OCI-LY7 (cell line): ENCODE results near the gene FAM171A1. TPM values are rescaled to one million over a fixed set of nuclear protein-coding genes. Genes with fewer than 3 reads are reported as not detected.
"Not testable (repeated sequence)": the region's sequence is repeated elsewhere in the genome, so short reads cannot be mapped to it uniquely, and the experiment has no call there.

Experiments used
- BruUV-seq: library from RNA; stranded (reverse); fragments of 400-500 nt; replicated peaks from 2 replicates; lab custom pipeline; 2021; lab: Mats Ljungman, UMichigan
- CTCF ChIA-PET: fragments of 300-600 bp; sonication (Branson Sonifier 250); formaldehyde crosslinking; loops from one replicate; lab custom pipeline; 2022; ENCODE audit warnings: antibody characterized with exemption; ENCODE audit not compliant: unreplicated experiment; lab: Charles Lee
- POLR2A ChIA-PET: fragments of 300-600 bp; sonication (Branson Sonifier 250); formaldehyde crosslinking; loops from one replicate; lab custom pipeline; 2022; ENCODE audit warnings: antibody characterized with exemption; lab: Charles Lee
- DNase-seq: peaks from one replicate; pipeline ENCODE4 v3.0.0-alpha.2; 2015; ENCODE audit warnings: low spot score
- H2AFZ ChIP-seq: fragments of 200-600 bp; sonication (generic), shearing (Covaris generic); 2 replicates; pipeline ENCODE4 v1.6.1; 2014; ENCODE audit warnings: mild to moderate bottlenecking, antibody characterized with exemption, low read length, moderate library complexity
- H3K27ac ChIP-seq: fragments of 200-600 bp; sonication (generic); 2 replicates; pipeline ENCODE4 v1.5.1; 2014; ENCODE audit warnings: mixed run types, low read depth, mild to moderate bottlenecking, moderate library complexity, low read length, inconsistent platforms; ENCODE audit not compliant: poor library complexity, severe bottlenecking
- H3K36me3 ChIP-seq: fragments of 200-600 bp; sonication (generic); 2 replicates; pipeline ENCODE4 v1.6.1; 2014; ENCODE audit warnings: mild to moderate bottlenecking, antibody characterized with exemption, low read length, moderate library complexity, mixed read lengths; ENCODE audit not compliant: insufficient read depth
- H3K4me1 ChIP-seq: fragments of 200-600 bp; sonication (generic); 2 replicates; pipeline ENCODE4 v1.5.1; 2014; ENCODE audit warnings: mild to moderate bottlenecking, low read length; ENCODE audit not compliant: insufficient read depth, poor library complexity, severe bottlenecking
- H3K4me2 ChIP-seq: fragments of 200-600 bp; sonication (generic); 2 replicates; pipeline ENCODE4 v1.6.1; 2014; ENCODE audit warnings: mild to moderate bottlenecking, low read length
- H3K4me3 ChIP-seq: fragments of 200-600 bp; sonication (generic); 2 replicates; pipeline ENCODE4 v1.5.1; 2014; ENCODE audit warnings: mild to moderate bottlenecking, low read depth, low read length; ENCODE audit not compliant: poor library complexity, severe bottlenecking
- H3K79me2 ChIP-seq: fragments of 200-600 bp; sonication (generic); 2 replicates; pipeline ENCODE4 v1.6.1; 2016; ENCODE audit warnings: low read depth, mild to moderate bottlenecking, low read length, moderate library complexity, mixed read lengths; ENCODE audit not compliant: insufficient read depth
- H3K9me2 ChIP-seq: fragments of 200-600 bp; sonication (generic); 2 replicates; pipeline ENCODE4 v1.6.1; 2016; ENCODE audit warnings: mild to moderate bottlenecking, low read length, mixed read lengths; ENCODE audit not compliant: insufficient read depth
- H3K9me3 ChIP-seq: fragments of 200-600 bp; sonication (generic); 2 replicates; pipeline ENCODE4 v1.6.1; 2014; ENCODE audit warnings: mild to moderate bottlenecking, mixed run types, low read length, mixed read lengths
- H4K20me1 ChIP-seq: fragments of 200-600 bp; sonication (generic); 2 replicates; pipeline ENCODE4 v1.6.1; 2014; ENCODE audit warnings: mild to moderate bottlenecking, antibody characterized with exemption, low read length, moderate library complexity, mixed read lengths; ENCODE audit not compliant: insufficient read depth
- EZH2phosphoT487 ChIP-seq: fragments of 200-600 bp; sonication (generic); IDR thresholded peaks from 2 replicates; pipeline ENCODE4 v1.6.1; 2018; ENCODE audit warnings: low read depth, borderline replicate concordance, mild to moderate bottlenecking, mixed run types, antibody characterized with exemption, low read length, moderate library complexity, mixed read lengths
- intact Hi-C: fragments of 100-400 bp; cut with micrococcal nuclease; formaldehyde crosslinking; loops from one replicate; pipeline ENCODE4 v1.10.0; 2022; ENCODE audit not compliant: unreplicated experiment
- total RNA-seq, 2 experiments: library from RNA; depleted of rRNA in 1 of 2; stranded (reverse); fragments of >200 nt in 1 of 2; shearing (Covaris generic) in 1 of 2; gene quantifications; 2 replicates each; pipeline ENCODE4 v1.2.3, GENCODE V29; 2014 to 2022
- TF ChIP-seq, protein P1 (sequence below): fragments of 200-600 bp; sonication (generic); conservative IDR thresholded peaks from 2 replicates; pipeline ENCODE4 v1.5.1; 2014; ENCODE audit warnings: mild to moderate bottlenecking, antibody characterized with exemption, low read length, moderate library complexity, mixed read lengths

FAM171A1 gene
- total RNA-seq, 2 experiments from 2014 or later, result not detected

DNA sequence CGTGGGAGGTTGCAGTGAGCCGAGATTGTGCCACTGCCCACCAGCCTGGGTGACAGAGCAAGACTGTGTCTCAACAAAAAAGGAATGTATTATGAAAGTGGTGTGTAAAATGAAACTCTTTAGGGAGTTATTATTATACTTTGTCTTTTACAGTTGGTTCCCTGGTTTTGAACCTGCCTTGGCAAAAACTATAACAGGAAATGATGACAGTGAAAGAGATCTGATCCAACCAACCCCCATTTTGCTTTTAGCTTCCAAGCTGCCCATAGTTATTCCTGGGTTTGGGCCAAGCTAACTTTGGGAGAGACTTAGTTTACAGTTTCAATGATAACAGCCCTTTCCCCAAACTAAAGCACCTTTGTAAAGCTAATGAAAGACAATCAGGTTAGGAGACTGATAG lies 168.4 kb downstream of the FAM171A1 start:
- no peak overlapping the region for H2AFZ ChIP-seq
- no peak for DNase-seq
- ChIA-PET POLR2A (no interaction called here), CTCF (no interaction called here)
- no peaks in the 10 kb centered on the region for H3K9me2 ChIP-seq
- BruUV-seq, result no TSS peak
- no peak overlapping the region for H3K4me3 ChIP-seq
- no peak for TF ChIP-seq EZH2phosphoT487
- TF ChIP-seq, protein P1, sequence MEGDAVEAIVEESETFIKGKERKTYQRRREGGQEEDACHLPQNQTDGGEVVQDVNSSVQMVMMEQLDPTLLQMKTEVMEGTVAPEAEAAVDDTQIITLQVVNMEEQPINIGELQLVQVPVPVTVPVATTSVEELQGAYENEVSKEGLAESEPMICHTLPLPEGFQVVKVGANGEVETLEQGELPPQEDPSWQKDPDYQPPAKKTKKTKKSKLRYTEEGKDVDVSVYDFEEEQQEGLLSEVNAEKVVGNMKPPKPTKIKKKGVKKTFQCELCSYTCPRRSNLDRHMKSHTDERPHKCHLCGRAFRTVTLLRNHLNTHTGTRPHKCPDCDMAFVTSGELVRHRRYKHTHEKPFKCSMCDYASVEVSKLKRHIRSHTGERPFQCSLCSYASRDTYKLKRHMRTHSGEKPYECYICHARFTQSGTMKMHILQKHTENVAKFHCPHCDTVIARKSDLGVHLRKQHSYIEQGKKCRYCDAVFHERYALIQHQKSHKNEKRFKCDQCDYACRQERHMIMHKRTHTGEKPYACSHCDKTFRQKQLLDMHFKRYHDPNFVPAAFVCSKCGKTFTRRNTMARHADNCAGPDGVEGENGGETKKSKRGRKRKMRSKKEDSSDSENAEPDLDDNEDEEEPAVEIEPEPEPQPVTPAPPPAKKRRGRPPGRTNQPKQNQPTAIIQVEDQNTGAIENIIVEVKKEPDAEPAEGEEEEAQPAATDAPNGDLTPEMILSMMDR, result no peak
- intact Hi-C loops, result no loop called here
- no peaks in the 10 kb centered on the region for H4K20me1 ChIP-seq
- H3K79me2 ChIP-seq, result no peaks in the 10 kb centered on the region
- H3K27ac ChIP-seq, result no peak overlapping the region
- H3K4me1 ChIP-seq, result no peaks in the 10 kb centered on the region
- H3K36me3 ChIP-seq, result no peaks in the 10 kb centered on the region
- no peaks in the 10 kb centered on the region for H3K9me3 ChIP-seq
- H3K4me2 ChIP-seq, result no peak overlapping the region

DNA sequence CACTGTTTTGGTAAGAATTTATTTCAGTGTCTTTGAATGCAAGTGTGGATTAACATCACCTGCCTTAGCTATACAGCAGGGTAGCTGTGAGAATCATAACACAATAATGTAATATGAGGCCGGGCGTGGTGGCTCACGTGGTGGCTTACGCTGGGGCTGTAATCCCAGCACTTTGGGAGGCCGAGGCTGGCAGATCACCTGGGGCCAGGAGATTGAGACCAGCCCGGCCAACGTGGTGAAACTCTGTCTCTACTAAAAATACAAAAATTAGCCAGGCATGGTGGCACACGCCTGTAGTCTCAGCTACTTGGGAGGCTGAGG lies 168.8 kb downstream of the FAM171A1 start:
- H3K9me3 ChIP-seq, CTCF ChIA-PET, DNase-seq, H3K9me2 ChIP-seq, H3K36me3 ChIP-seq, H3K79me2 ChIP-seq, intact Hi-C loops, H3K27ac ChIP-seq, H3K4me1 ChIP-seq, H3K4me3 ChIP-seq, BruUV-seq, H4K20me1 ChIP-seq, H2AFZ ChIP-seq, H3K4me2 ChIP-seq: not testable (repeated sequence)
- POLR2A ChIA-PET, result interaction anchor here (0.5 to 0.6 kb wide), 2 partner anchors 31 to 470 kb away, joined by 5 to 6 read pairs; no protein-coding TSS in a partner anchor

DNA sequence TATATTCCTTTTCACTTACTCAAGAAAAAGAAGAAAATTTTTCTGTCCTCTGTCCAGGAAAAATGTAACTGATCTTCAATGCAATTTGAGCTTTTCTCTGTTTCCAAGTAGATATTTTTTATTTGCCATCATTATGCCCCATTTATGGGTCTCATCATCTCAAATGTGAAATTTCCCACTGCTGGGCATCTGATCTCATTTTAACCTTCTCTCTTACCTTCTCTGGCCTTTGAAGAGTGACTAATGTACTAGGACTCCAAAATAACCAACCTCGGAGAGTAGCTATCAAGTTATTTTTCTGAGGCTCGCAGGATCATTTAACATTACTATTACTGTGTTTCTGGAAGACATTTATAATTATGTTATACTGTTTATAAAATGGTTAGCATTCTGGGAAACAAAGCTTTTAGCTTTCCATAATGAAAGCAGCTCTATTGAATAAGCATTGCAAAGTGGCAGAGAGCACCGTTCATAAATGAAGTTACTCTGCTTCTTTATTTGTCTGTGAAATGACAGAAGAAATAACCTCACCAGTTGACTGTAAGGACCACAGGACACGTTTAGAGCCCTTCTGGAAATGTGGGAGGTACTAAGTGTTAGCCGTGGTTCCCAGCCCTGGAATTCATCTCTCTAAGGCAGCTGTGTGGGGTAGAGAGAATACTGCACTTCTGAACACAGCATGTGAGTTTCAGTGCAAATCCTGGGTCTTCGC lies 169.3 kb downstream of the FAM171A1 start:
- DNase-seq, result no peak
- no peak for TF ChIP-seq EZH2phosphoT487
- TF ChIP-seq, protein P1, result no peak
- H3K4me2 ChIP-seq, result no peak overlapping the region
- CTCF ChIA-PET, result no interaction called here
- H3K27ac ChIP-seq, result no peak overlapping the region
- H3K9me2 ChIP-seq, result no peaks in the 10 kb centered on the region
- no peak overlapping the region for H2AFZ ChIP-seq
- intact Hi-C loops, result no loop called here
- no peaks in the 10 kb centered on the region for H3K36me3 ChIP-seq
- H3K4me1 ChIP-seq, result no peaks in the 10 kb centered on the region
- H4K20me1 ChIP-seq, result no peaks in the 10 kb centered on the region
- H3K79me2 ChIP-seq, result no peaks in the 10 kb centered on the region
- no TSS peak for BruUV-seq
- H3K9me3 ChIP-seq, result no peaks in the 10 kb centered on the region
- POLR2A ChIA-PET, result interaction anchor here (0.5 to 0.6 kb wide), 2 partner anchors 32 to 470 kb away, joined by 5 to 6 read pairs; no protein-coding TSS in a partner anchor
- H3K4me3 ChIP-seq, result no peak overlapping the region
